C4-2B (cell line): ENCODE results near the gene ANAPC4.
A peak's percentile ranks its signal among the peaks of the same experiment; 100 is the strongest.
"Not testable (repeated sequence)": the region's sequence is repeated elsewhere in the genome, so short reads cannot be mapped to it uniquely, and the experiment has no call there.

ENCODE experiments used
- H3K27ac ChIP-seq: fragments of 450-650 bp; 2 replicates; pipeline ENCODE4 v1.5.1; 2017
- ZFX ChIP-seq: fragments of 450-650 bp; IDR thresholded peaks from 2 replicates; pipeline ENCODE4 v1.6.1; 2017
- TF ChIP-seq, protein P1 (sequence below): fragments of 450-650 bp; conservative IDR thresholded peaks from 2 replicates; pipeline ENCODE4 v1.5.1; 2017; ENCODE audit warnings: mild to moderate bottlenecking

The ANAPC4 gene

DNA sequence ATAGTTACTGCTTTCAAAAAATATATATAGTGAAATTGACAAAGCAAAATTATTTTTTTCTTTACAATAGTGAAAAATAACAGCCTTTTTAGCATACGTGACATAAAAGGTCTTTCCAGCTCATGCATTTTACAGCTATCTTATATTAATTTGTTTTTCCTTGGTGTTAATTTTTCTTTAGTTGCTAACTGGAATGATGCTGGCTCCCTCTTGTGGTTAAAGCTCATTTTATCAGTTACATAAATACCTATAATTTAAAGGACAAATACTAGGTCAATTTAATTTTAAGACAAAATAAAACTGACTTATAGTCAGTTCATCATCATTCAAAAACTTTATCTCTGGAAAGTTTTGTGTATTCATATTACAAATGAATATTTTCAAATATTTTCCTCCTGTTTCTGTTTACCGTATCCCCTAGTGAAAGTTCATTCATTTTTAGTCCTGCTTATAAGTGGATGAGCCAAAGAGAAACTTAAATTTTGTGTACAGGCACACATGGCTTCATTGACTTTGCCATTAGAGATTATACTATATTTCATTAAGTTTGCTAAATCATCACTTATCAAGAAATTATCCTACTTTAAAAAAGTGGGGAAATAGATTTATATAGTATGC, 9.9 kb upstream of the ANAPC4 start:
- TF ChIP-seq ZFX: no peak
- TF ChIP-seq, protein P1, sequence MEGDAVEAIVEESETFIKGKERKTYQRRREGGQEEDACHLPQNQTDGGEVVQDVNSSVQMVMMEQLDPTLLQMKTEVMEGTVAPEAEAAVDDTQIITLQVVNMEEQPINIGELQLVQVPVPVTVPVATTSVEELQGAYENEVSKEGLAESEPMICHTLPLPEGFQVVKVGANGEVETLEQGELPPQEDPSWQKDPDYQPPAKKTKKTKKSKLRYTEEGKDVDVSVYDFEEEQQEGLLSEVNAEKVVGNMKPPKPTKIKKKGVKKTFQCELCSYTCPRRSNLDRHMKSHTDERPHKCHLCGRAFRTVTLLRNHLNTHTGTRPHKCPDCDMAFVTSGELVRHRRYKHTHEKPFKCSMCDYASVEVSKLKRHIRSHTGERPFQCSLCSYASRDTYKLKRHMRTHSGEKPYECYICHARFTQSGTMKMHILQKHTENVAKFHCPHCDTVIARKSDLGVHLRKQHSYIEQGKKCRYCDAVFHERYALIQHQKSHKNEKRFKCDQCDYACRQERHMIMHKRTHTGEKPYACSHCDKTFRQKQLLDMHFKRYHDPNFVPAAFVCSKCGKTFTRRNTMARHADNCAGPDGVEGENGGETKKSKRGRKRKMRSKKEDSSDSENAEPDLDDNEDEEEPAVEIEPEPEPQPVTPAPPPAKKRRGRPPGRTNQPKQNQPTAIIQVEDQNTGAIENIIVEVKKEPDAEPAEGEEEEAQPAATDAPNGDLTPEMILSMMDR: peak; percentile 83
- no peak overlapping the region for H3K27ac ChIP-seq

DNA sequence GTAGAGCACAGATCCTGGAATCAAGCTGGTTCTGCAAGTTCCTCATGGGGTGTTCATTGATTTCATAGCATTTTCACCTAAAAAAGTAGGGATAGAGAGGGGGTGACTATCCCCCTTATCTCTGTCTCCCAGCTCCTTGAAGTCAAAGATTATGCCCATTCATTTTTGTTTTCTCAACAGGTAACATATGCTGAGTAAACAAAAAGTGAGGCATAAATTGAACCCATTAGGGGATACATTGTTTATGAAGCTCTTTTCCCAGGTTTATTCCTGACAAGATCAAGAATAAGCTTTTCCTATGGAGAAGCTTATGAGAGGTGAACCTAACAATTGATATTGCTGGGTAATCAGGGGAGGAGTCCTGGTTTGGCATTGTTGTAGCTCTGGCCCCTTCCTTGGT, 9.2 kb upstream of the ANAPC4 start:
- no peak for TF ChIP-seq ZFX
- TF ChIP-seq, protein P1: no peak
- no peak overlapping the region; the same call in 1 of the 2 replicates for H3K27ac ChIP-seq

DNA sequence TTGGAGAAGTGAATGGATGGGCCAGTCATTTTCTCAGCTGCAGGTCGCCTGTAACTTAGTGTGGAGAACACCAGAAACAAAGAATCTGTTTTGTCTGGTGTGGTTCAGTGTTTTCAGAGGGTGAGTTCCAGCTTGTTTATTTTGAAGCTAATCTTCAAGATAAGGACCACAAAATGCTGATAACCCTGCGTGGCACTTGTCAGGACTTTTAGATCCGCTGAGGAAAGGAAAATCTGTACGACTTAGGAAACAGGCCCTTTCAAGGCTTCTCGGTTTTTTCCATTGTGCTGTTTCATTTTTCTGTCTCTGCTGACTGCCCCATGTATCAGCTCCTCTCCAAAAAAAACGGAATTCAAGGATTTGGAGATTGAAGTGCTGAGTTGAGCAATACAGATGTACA, 8.7 kb upstream of the ANAPC4 start:
- H3K27ac ChIP-seq: no peak overlapping the region; the same call in 1 of the 2 replicates
- TF ChIP-seq, protein P1: no peak
- no peak for TF ChIP-seq ZFX

DNA sequence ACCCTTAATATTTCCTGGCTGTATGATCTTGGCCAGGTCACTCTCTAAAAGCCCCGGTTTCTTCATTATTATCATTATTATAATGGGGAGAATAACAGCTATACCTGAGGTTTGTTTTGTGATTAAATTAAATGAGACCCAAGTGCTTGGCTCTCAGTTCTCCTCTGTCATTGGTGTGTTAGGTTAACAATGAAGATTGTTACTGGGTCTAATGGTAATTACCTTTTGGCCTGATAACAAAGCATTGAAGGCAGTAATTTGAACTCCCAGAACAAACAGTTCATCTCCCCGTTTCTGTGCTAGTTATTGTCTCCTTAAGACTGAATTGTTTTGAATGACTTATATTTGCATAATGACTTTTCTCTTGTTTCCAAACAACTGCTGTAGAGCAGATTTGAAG, 6.8 kb upstream of the ANAPC4 start:
- H3K27ac ChIP-seq: no peak overlapping the region
- TF ChIP-seq ZFX: no peak
- TF ChIP-seq, protein P1: no peak

DNA sequence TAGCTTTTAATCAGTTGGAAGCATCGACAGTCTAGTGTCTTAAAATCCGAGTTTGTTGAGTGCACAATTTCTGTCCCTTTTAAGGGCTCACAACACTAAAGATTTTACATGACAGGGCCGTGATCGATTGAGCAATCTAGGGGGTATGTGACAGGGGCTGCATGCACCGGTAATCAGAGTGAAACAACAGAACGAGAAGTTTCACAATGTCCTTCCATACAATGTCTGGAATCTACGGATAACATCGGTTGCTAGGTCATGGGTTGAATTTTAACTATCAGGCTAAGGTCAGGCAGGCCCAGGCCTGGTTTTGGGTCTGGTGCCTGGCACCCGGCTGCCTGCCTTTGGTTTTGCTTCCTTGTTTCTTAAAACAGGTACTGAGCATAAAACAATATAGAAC, 4.5 kb upstream of the ANAPC4 start:
- not testable (repeated sequence) for H3K27ac ChIP-seq

DNA sequence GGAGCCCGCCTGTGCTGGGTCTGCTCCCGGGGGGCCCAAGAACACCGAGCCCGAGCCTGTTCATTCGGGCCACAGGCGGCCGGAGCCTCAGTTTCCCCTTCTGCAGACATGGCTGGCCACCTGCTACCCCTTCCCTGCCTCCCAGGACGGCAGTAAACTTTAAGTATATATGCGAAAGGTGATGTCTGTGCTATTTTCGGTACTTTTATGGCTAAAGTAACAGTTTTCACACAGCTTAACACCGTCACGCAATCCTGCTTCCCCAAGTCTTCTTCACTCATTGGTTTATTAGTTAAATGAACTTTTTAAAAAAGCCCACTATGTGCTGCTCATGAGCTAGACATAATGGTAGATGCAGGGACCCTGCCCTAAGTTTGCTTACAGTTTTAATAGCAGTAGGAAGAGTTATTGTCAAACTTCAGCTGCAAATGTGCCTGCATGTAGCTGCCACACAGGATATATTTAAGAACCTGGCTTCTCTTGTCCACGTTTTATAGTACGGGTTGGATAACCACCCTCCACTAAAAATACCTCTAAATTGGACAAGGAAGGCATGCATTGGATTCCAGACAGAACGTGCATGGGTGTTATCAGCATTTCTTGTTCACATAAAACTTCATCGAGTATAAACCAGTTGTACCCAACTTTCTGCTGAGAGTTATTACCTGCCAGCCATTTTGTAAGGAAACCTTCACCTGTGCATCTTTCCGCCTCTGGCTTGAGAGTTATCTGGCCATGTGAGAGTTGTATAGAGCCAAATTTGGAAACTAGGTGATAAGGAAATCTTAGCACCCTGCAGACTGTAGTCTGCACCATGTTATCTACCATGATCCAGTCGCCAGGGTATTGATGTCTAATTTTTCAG, 741 bp downstream of the ANAPC4 start:
- TF ChIP-seq ZFX: no peak
- TF ChIP-seq, protein P1: no peak
- H3K27ac ChIP-seq: peak overlapping the region; percentile 79

DNA sequence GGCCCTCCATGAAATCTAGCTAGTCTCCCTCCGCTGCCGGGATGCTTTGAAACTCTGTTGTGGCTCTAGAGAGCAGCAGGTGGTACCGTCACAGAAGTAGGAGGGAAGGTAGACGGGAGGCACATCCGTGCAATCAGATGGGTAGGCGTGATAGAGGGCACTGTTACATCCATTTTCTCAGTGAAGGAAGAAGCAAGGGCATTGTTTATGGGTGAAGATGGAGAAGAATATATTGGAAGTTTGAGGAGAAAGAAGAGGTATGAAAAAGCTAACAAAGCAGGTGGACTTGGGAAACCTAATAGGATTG, 1.3 kb downstream of the ANAPC4 start:
- H3K27ac ChIP-seq: no peak overlapping the region
- TF ChIP-seq, protein P1: no peak
- TF ChIP-seq ZFX: no peak

DNA sequence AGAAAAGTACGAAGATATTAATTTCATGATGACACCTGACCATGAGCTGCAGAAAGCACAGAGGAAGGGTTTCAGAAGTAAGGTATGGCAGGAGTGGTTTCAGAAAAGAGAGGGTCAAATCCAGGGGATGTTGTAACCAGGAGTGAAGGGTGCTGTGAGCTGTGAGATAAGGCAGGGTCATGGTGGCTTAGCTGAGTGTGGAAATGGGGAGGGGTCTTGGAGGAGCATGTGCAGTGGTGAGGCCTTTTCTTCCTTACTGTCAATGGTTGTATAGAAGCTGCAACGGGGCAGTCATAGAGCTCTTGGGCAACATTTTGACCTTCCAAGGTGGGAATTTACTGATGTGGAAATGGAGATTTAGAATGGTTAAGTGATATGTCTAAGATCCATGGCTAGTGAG, 2.5 kb downstream of the ANAPC4 start:
- H3K27ac ChIP-seq: no peak overlapping the region
- TF ChIP-seq ZFX: no peak
- TF ChIP-seq, protein P1: no peak
